K562 (cell line): ENCODE data around the gene CTSH. TPM values are rescaled to one million over a fixed set of nuclear protein-coding genes. Genes with fewer than 3 reads are reported as not detected.

Experiments
- CHCHD3 ChIP-seq: fragments of 250-450 bp; sonication (Bioruptor Pico); IDR thresholded peaks from 2 replicates; pipeline ENCODE4 v2.1.2; 2022; ENCODE audit warnings: mild to moderate bottlenecking
- FIP1L1 ChIP-seq: fragments of 200-400 bp; formaldehyde crosslinking; IDR thresholded peaks from 2 replicates; pipeline ENCODE4 v1.6.1; 2018; ENCODE audit warnings: mild to moderate bottlenecking, low read depth, low read length; ENCODE audit not compliant: poor library complexity, severe bottlenecking
- IFI16 ChIP-seq: fragments of 250-450 bp; sonication (Bioruptor Pico); IDR thresholded peaks from 2 replicates; pipeline ENCODE4 v2.1.2; 2022; ENCODE audit warnings: mild to moderate bottlenecking, inconsistent platforms
- KDM1A ChIP-seq, 2 experiments: fragments of 450-650 bp; IDR thresholded peaks; 2 replicates each; pipeline ENCODE4 v1.6.1; 2016; ENCODE audit warnings: mild to moderate bottlenecking in 2 of 2
- NR4A1 ChIP-seq, 2 experiments: fragments of 250-450 bp in 1 of 2; fragments of 450-650 bp in 1 of 2; sonication (Bioruptor Pico) in 1 of 2; IDR thresholded peaks; 2 replicates each; pipeline versions ENCODE4 v1.4.0 to v1.6.1; 2016 to 2020; ENCODE audit warnings: mild to moderate bottlenecking in 2 of 2, missing compliant biosample characterization in 1 of 2, missing genetic modification characterization in 1 of 2, moderate library complexity in 1 of 2
- RBFOX2 ChIP-seq: fragments of 200-400 bp; formaldehyde crosslinking; IDR thresholded peaks from 2 replicates; pipeline ENCODE4 v1.6.1; 2017; ENCODE audit warnings: low read depth, mild to moderate bottlenecking, low read length, moderate library complexity
- RBM17 ChIP-seq: fragments of 200-400 bp; formaldehyde crosslinking; IDR thresholded peaks from 2 replicates; pipeline ENCODE4 v1.6.1; 2017; ENCODE audit warnings: low read depth, mild to moderate bottlenecking, low read length, borderline replicate concordance
- SLC30A9 ChIP-seq: fragments of 250-450 bp; sonication (Bioruptor Pico); IDR thresholded peaks from 2 replicates; pipeline ENCODE4 v1.8.0; 2022; ENCODE audit warnings: mild to moderate bottlenecking, moderate library complexity
- STAG1 ChIP-seq: sonication (generic); formaldehyde crosslinking; IDR thresholded peaks from 2 replicates; pipeline ENCODE4 v1.5.0; 2020; ENCODE audit warnings: missing genetic modification reagents, borderline replicate concordance
- TAF1 ChIP-seq: IDR thresholded peaks from 2 replicates; pipeline ENCODE4 v1.6.1; 2011; ENCODE audit warnings: mild to moderate bottlenecking, low read length, moderate library complexity; ENCODE audit not compliant: insufficient read depth, control insufficient read depth, severe bottlenecking; ENCODE audit errors: extremely low read depth
- U2AF1 ChIP-seq: fragments of 200-400 bp; formaldehyde crosslinking; optimal IDR thresholded peaks from 2 replicates; pipeline ENCODE3; 2017; ENCODE audit warnings: mild to moderate bottlenecking, low read depth, low read length, moderate library complexity
- ZC3H4 ChIP-seq: sonication (generic); formaldehyde crosslinking; IDR thresholded peaks from 2 replicates; pipeline ENCODE4 v1.9.0; 2021; ENCODE audit warnings: missing genetic modification reagents, borderline replicate concordance
- ZFPM2 ChIP-seq: fragments of 250-450 bp; sonication (Bioruptor Pico); IDR thresholded peaks from 2 replicates; pipeline ENCODE4 v1.5.1; 2022; ENCODE audit warnings: mild to moderate bottlenecking
- ZNF23 ChIP-seq: fragments of 250-450 bp; sonication (Bioruptor Pico); IDR thresholded peaks from 2 replicates; pipeline ENCODE4 v1.4.0; 2020; ENCODE audit warnings: mild to moderate bottlenecking
- ZNF274 ChIP-seq: IDR thresholded peaks from 2 replicates; pipeline ENCODE4 v1.6.1; 2011; ENCODE audit warnings: low read depth, mild to moderate bottlenecking, low read length, moderate library complexity, borderline replicate concordance
- ZNF584 ChIP-seq: fragments of 200-800 bp; sonication (Bioruptor generic); IDR thresholded peaks from 2 replicates; pipeline ENCODE4 v1.6.1; 2016; ENCODE audit warnings: low read depth, mild to moderate bottlenecking, missing genetic modification characterization, missing compliant biosample characterization
- polyA plus RNA-seq, 8 experiments: library from polyadenylated mRNA; depleted of rRNA in 4 of 8; stranded (reverse) in 5 of 8; unstranded in 3 of 8; fragments of >200 nt; fragmentation: Nextera tagmentation in 2 of 8; fragmentation: Illumina TruSeq in 1 of 8; extraction: Ambion mirVana in 2 of 8; extraction: Trizol in 1 of 8; gene quantifications; 2 replicates each; pipeline versions ENCODE4 v1.2.1 to v1.2.3, GENCODE V29; 2011 to 2014; ENCODE audit warnings: inconsistent platforms in 1 of 8, missing spikeins in 1 of 8
- total RNA-seq, 7 experiments: library from RNA; depleted of rRNA in 6 of 7; stranded (reverse); fragments of >200 nt in 6 of 7; fragmentation: Illumina TruSeq in 2 of 7; extraction: Trizol in 2 of 7; gene quantifications; 2 replicates each; pipeline versions ENCODE4 v1.2.1 to v1.2.3, GENCODE V29; 2011 to 2021; ENCODE audit warnings: low replicate concordance in 1 of 7
- TF ChIP-seq, protein P1 (sequence below): fragments of 250-450 bp; sonication (Bioruptor Pico); IDR thresholded peaks from 2 replicates; pipeline ENCODE4 v1.4.0; 2020; ENCODE audit warnings: mild to moderate bottlenecking, moderate library complexity
- TF ChIP-seq, protein P2 (sequence below): fragments of 450-650 bp; IDR thresholded peaks from 2 replicates; pipeline ENCODE4 v1.7.0; 2016; ENCODE audit warnings: borderline replicate concordance
- TF ChIP-seq, protein P3 (sequence below): fragments of 450-650 bp; IDR thresholded peaks from 2 replicates; pipeline ENCODE4 v1.7.1; 2018; ENCODE audit warnings: mild to moderate bottlenecking, low read depth; ENCODE audit not compliant: partially characterized antibody

The CTSH gene
- total and polyA plus RNA-seq, 9 of the 15 experiments (the other 6 are each of a cell fraction or from before 2014, with no cell fraction given) = 15.0 to 462 (median 173) TPM

DNA sequence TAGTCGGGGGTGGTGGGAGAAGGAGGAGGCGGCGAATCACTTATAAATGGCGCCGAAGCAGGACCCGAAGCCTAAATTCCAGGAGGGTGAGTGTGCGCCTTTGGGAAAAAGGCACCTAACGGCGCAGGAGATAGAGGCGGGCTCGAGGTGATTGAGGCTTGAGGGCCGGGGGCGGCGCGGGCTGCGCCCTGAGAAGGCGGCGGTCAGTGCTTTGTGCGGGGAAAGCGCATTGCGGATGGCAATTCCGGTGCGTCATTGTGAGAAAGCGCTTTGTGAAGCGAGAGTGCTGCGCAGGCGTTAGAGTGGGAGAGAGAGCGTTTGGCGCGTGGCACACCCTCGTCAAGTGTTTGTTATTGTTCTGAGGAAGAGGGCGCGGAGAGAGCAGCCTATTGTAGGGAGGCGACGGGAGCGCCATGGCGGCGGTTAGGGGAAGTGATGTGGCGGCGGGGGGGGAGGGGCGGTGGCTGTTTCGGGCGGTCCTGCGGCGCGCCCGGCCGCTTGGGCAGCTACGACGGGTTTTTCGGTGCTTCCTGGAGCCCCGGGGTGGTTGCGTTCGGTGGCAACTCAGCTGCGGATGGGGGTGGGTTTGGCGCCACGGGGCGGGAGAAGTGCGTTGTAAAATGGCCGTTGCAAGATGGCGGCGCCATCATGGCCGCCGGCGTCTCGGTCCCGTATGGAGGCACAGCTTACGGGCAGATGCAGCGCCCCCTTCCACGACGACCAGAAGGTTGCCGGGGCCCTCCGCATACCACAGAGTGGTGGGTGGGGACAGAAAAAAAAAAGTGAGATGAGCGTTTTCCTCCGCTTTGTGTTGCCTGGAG, 71.7 kb downstream of the CTSH start (continued):
- TF ChIP-seq, protein P1, sequence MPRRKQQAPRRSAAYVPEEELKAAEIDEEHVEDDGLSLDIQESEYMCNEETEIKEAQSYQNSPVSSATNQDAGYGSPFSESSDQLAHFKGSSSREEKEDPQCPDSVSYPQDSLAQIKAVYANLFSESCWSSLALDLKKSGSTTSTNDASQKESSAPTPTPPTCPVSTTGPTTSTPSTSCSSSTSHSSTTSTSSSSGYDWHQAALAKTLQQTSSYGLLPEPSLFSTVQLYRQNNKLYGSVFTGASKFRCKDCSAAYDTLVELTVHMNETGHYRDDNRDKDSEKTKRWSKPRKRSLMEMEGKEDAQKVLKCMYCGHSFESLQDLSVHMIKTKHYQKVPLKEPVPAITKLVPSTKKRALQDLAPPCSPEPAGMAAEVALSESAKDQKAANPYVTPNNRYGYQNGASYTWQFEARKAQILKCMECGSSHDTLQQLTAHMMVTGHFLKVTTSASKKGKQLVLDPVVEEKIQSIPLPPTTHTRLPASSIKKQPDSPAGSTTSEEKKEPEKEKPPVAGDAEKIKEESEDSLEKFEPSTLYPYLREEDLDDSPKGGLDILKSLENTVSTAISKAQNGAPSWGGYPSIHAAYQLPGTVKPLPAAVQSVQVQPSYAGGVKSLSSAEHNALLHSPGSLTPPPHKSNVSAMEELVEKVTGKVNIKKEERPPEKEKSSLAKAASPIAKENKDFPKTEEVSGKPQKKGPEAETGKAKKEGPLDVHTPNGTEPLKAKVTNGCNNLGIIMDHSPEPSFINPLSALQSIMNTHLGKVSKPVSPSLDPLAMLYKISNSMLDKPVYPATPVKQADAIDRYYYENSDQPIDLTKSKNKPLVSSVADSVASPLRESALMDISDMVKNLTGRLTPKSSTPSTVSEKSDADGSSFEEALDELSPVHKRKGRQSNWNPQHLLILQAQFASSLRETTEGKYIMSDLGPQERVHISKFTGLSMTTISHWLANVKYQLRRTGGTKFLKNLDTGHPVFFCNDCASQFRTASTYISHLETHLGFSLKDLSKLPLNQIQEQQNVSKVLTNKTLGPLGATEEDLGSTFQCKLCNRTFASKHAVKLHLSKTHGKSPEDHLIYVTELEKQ (CRISPR knock-in tag) = no peak
- TF ChIP-seq, protein P2, sequence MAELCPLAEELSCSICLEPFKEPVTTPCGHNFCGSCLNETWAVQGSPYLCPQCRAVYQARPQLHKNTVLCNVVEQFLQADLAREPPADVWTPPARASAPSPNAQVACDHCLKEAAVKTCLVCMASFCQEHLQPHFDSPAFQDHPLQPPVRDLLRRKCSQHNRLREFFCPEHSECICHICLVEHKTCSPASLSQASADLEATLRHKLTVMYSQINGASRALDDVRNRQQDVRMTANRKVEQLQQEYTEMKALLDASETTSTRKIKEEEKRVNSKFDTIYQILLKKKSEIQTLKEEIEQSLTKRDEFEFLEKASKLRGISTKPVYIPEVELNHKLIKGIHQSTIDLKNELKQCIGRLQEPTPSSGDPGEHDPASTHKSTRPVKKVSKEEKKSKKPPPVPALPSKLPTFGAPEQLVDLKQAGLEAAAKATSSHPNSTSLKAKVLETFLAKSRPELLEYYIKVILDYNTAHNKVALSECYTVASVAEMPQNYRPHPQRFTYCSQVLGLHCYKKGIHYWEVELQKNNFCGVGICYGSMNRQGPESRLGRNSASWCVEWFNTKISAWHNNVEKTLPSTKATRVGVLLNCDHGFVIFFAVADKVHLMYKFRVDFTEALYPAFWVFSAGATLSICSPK = 0 out of 2 replicates have a peak, but pooled peaks have one; percentile 81
- TF ChIP-seq ZNF23 (CRISPR knock-in tag) = no peak
- TF ChIP-seq FIP1L1 = peak; percentile 64
- TF ChIP-seq RBFOX2 = peak; percentile 96
- TF ChIP-seq, protein P3, sequence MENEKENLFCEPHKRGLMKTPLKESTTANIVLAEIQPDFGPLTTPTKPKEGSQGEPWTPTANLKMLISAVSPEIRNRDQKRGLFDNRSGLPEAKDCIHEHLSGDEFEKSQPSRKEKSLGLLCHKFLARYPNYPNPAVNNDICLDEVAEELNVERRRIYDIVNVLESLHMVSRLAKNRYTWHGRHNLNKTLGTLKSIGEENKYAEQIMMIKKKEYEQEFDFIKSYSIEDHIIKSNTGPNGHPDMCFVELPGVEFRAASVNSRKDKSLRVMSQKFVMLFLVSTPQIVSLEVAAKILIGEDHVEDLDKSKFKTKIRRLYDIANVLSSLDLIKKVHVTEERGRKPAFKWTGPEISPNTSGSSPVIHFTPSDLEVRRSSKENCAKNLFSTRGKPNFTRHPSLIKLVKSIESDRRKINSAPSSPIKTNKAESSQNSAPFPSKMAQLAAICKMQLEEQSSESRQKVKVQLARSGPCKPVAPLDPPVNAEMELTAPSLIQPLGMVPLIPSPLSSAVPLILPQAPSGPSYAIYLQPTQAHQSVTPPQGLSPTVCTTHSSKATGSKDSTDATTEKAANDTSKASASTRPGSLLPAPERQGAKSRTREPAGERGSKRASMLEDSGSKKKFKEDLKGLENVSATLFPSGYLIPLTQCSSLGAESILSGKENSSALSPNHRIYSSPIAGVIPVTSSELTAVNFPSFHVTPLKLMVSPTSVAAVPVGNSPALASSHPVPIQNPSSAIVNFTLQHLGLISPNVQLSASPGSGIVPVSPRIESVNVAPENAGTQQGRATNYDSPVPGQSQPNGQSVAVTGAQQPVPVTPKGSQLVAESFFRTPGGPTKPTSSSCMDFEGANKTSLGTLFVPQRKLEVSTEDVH = no peak
- TF ChIP-seq NR4A1 (CRISPR knock-in tag; IDR thresholded peaks at IDR 0.05) = no peak
- no peak for TF ChIP-seq NR4A1 (tag; IDR thresholded peaks at IDR 0.05)
- no peak for TF ChIP-seq RBM17
- no peak for TF ChIP-seq ZFPM2
- no peak for TF ChIP-seq ZNF274
- TF ChIP-seq ZNF584 (CRISPR knock-in tag) = no peak
- TF ChIP-seq IFI16 (CRISPR knock-in tag) = no peak
- TF ChIP-seq U2AF1 = peak; percentile 41
- no peak for TF ChIP-seq KDM1A (IDR thresholded peaks at IDR 0.05)
- no peak for TF ChIP-seq CHCHD3 (CRISPR knock-in tag)
- no peak for TF ChIP-seq STAG1 (CRISPR knock-in tag)
- peak; percentile 90 for TF ChIP-seq TAF1
- TF ChIP-seq ZC3H4 = 0 out of 2 replicates have a peak, but pooled peaks have one; percentile 36
- TF ChIP-seq SLC30A9 (CRISPR knock-in tag) = no peak
